Mucosa of stomach (tissue), 1 donor: ENCODE measurements around the gene SH3PXD2B.

Source experiments
- H3K27me3 ChIP-seq: one replicate; pipeline ENCODE4 v1.7.0; 2013; ENCODE audit warnings: mild to moderate bottlenecking, low read length; ENCODE audit not compliant: control insufficient read depth, insufficient read depth
- H3K36me3 ChIP-seq: one replicate; pipeline ENCODE4 v1.7.0; 2013; ENCODE audit warnings: low read length; ENCODE audit not compliant: control insufficient read depth, insufficient read depth
- H3K4me1 ChIP-seq: one replicate; pipeline ENCODE4 v1.7.0; 2013; ENCODE audit warnings: mild to moderate bottlenecking, low read length; ENCODE audit not compliant: control insufficient read depth, insufficient read depth
- H3K4me3 ChIP-seq: one replicate; pipeline ENCODE4 v1.7.0; 2013; ENCODE audit warnings: low read length
- H3K9ac ChIP-seq: one replicate; pipeline ENCODE4 v1.7.0; 2013; ENCODE audit warnings: mild to moderate bottlenecking, low read length, moderate library complexity
- H3K9me3 ChIP-seq: one replicate; pipeline ENCODE4 v1.7.0; 2013; ENCODE audit warnings: mild to moderate bottlenecking, low read length, moderate library complexity; ENCODE audit not compliant: control insufficient read depth
- donor health status: Pancreatic carcinoma.

The SH3PXD2B gene

DNA sequence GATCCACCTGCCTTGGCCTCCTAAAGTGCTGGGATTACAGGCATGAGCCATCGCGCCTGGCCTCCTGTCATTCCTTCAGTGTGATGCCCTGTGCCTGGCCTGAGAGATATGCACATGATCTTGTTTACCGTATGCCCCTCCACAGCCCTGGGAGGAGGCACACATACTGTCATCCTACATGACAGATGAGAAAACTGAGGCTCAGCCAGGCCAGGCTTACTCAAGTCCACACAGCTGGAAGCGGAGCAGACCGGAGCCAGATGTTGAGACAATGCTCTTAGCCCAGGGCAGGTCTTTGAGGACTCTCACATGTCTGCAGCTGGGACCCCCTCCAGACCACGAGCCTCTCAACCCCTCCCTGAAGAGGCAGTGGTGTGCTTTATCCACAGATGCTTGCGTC lies 38.7 kb upstream of the SH3PXD2B start:
- H3K9ac ChIP-seq = no peak overlapping the region
- H3K27me3 ChIP-seq = peaks cover 5% of the 10 kb centered on the region
- no peak overlapping the region for H3K4me3 ChIP-seq

DNA sequence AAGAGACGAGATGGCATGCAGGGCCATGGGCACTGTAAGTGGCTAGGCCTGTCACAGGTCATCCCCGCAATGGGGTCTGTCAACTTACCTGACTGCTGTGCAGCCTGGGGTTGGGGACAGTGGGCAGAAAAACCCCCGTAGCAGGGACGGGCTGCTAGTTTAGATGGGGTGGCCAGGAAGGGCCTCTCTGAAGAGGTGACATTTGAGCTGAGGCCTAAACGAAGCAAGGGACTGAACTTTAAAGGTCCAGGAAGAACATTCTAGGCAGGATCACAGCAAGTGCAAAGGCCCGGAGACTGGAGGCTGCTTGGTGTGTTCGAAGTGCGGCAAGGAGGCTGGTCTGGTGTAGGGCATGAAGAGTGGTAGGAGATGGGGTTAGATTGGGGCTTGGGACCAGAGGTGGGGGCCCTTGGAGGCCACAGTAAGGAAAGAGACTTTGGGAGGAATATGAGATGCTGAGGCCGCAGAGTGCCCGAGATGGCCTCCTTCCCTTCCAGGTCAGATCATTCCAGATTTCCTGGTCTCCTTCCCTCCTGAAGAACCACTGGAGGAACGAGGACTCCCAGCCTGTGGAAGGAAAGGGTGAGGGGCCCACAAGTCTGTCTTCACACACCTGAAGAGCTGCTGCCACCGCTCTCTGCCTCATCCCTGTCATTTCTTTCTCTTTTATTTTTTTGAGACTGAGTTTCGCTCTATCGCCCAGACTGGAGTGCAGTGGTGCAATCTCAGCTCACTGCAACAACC lies 37.9 kb upstream of the SH3PXD2B start:
- H3K9me3 ChIP-seq = no peaks in the 10 kb centered on the region
- no peaks in the 10 kb centered on the region for H3K4me1 ChIP-seq
- peaks cover 5% of the 10 kb centered on the region for H3K27me3 ChIP-seq
- H3K9ac ChIP-seq = no peak overlapping the region
- H3K4me3 ChIP-seq = no peak overlapping the region
- H3K36me3 ChIP-seq = no peaks in the 10 kb centered on the region

More for the DNA sequence above, 38.7 kb upstream of the SH3PXD2B start:
- H3K4me1 ChIP-seq = no peaks in the 10 kb centered on the region
- no peaks in the 10 kb centered on the region for H3K36me3 ChIP-seq
- H3K9me3 ChIP-seq = no peaks in the 10 kb centered on the region

DNA sequence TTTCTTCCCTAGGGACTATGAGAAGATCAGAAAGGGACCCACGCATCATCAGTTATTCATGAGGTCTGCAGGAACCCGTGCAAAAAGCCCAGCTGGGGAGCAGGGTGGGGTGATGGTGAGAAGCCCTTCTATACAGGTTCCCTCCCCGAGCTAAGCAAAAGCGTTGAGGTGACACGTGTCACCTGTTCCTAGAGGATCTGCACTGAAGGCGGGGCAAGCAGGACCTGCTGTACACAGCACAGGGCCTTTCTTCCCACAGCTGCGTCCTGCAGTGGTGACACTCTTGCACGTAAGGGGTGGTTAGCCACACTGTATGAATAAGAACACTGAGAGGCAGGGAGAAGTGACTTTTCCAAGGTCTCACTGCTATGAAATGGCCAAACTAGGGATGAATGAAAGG lies 37.2 kb upstream of the SH3PXD2B start:
- Histone ChIP-seq H3K27me3 (peaks cover 5% of the 10 kb centered on the region), H3K9ac (no peak overlapping the region), H3K36me3 (no peaks in the 10 kb centered on the region), H3K4me3 (no peak overlapping the region), H3K9me3 (no peaks in the 10 kb centered on the region), H3K4me1 (no peaks in the 10 kb centered on the region)

DNA sequence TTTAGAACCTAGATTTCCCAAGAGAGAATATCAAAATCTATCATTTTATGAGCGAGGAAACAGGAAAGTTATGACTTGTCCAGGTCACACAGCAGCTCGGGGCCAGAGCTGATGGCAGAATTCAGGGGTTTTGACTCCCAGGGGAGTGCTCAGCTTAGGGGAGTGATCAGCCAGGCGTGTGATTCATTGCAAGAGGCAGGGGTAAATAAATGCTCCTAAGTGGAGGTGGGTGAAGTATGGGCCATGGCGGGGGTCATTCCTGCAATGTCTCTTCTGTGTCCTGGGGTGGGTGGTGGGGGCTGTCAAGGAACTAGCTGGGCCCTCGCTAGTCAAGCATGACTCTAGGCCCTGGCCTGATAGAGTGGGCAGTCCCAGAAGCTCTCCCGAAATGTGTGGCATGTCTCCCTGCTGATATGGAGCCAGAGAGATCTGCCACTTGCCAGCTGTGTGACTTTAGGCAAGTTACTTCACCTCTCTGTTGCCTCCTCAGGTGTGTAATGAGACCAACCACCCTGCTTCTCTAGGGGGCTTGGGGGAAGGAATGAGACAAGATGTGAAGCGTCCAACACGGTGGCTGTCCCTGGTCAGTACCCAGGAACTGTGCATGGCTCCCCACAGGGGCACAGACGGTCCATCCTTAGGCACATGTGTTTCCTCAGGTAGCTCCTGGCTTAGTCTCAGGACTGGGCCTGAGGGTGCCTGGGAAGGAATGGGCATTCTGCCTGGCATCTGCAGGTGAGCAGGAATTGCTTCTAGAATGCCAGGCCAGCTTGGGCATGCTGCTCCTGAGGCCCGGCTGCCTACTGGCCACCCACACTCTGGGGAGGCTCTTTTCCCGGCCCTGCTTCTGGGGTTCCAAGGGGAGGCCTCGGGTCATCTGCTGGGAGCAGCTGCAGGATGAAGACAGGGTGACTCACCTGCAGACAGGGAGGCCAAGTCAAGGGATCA lies 36.5 kb upstream of the SH3PXD2B start:
- Histone ChIP-seq H3K27me3 (peaks cover 5% of the 10 kb centered on the region), H3K36me3 (no peaks in the 10 kb centered on the region), H3K4me3 (no peak overlapping the region), H3K9me3 (no peaks in the 10 kb centered on the region), H3K9ac (no peak overlapping the region), H3K4me1 (no peaks in the 10 kb centered on the region)

DNA sequence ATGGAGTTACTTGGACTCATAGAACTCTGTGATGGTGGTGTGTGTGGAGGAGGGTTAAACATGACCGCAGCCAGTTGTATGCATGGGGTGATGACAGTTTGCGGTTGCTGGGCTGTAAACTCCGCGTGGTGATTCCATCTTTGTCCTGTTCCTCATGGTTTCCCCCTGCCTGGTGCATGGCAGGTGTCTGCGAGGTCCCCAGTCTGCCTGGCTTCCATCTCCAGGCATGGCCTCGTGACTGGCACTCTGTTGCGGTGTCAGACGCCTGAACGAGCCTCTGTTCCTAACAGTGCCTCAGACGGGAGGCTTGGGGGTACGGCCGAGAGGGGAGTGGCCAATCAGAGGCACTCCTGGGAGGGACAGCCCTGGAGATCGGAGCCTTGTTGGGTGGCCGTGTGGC lies 33.9 kb upstream of the SH3PXD2B start:
- Histone ChIP-seq H3K36me3 (no peaks in the 10 kb centered on the region), H3K27me3 (peaks cover 5% of the 10 kb centered on the region)

DNA sequence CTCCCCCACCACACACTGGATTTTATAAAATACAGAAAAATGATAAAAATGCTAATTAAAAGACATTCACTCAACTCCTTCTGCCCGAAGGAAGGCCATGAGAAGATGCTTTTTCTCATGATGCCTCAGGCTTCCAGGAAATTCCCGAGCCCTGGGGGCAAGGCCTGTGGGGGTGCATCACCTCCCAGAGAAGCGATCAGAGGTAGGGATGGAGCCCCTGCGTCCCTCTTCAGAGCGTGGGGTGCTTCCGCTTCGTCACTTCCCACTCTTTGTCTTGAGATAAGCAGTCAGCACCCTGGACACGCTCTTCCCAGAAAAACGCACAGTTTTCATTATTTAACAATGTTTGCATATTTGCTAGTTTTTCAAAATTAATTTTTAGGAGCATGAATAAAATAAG lies 33.3 kb upstream of the SH3PXD2B start:
- no peaks in the 10 kb centered on the region for H3K9me3 ChIP-seq
- H3K27me3 ChIP-seq = peaks cover 5% of the 10 kb centered on the region
- H3K4me3 ChIP-seq = no peak overlapping the region
- H3K4me1 ChIP-seq = no peaks in the 10 kb centered on the region
- H3K36me3 ChIP-seq = no peaks in the 10 kb centered on the region
- H3K9ac ChIP-seq = no peak overlapping the region

More for the DNA sequence above, 33.9 kb upstream of the SH3PXD2B start:
- Histone ChIP-seq H3K4me3 (no peak overlapping the region), H3K9ac (no peak overlapping the region), H3K4me1 (no peaks in the 10 kb centered on the region), H3K9me3 (no peaks in the 10 kb centered on the region)

DNA sequence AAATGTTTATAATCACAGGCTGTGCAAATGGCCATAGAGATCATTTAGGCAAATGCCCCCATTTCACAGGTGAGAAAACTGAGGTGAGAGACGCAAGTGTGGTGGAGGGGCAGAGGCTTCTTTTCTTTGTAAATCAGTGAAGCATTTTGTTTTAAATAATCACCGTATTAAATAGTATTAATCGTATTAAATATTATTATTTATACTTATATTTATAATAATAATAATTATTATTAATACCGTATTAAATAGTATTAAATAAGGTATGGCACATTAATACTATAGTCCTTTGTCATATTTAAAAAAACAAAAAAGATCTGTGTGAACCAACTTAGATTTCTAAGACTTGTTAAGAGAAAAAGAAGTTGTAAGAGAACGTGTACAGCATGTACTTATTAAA lies 32.6 kb upstream of the SH3PXD2B start:
- Histone ChIP-seq H3K4me1 (no peaks in the 10 kb centered on the region), H3K9me3 (no peaks in the 10 kb centered on the region), H3K27me3 (peaks cover 5% of the 10 kb centered on the region), H3K36me3 (no peaks in the 10 kb centered on the region), H3K9ac (no peak overlapping the region), H3K4me3 (no peak overlapping the region)

DNA sequence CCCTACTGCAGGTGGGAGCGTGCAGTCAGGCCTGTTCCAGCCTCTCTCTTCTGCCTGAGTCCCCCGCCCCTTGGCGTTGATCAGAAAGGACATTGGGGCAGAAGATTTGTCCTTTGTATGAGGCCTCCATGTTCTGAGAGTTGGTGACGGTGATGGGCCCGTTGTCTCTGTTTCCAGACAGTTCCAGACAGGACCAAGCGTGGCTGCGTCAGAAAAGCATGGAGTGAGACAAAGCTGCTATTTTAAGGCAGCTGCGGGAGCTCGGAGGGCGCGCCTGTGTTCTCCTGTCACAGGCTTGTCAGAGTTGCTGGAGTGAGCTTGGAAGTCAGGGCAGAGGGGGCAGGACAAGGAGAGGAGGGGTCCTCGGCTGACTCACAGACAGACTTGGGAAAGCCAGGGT lies 32.1 kb upstream of the SH3PXD2B start:
- Histone ChIP-seq H3K9ac (no peak overlapping the region), H3K4me3 (no peak overlapping the region), H3K4me1 (no peaks in the 10 kb centered on the region), H3K27me3 (peaks cover 5% of the 10 kb centered on the region), H3K9me3 (no peaks in the 10 kb centered on the region), H3K36me3 (no peaks in the 10 kb centered on the region)

DNA sequence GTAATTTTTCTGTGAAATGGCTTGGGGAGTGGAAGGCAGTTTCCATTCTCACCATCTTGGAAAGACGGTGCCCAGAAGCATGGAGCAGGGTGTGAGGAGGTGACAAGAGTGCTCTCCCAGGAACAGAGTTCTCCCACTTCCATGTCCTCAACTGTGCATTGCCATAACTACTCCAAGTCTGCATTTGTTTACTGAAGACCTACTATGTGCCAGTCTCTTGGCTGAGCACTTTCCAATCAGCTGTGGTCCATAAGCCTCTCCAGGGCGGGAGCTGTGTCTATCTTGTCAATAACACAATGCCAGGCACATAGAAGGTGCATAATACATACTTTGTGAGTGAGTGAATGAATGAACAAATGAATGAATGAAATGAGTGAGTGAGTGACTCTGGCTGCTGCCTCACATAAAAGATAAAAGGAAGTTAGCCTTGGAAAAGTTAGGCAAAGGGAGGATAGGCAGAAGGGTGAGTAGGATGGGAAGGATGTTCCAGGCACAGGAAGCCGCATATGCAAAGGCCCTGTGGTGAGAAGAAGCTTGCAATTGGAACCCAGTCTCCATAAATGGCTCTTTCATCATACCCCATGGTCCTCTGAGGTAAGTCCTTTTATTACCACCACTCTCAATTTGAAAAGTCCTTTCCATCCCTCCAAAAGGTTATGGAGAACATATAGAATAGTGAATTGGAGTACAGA lies 31.3 kb upstream of the SH3PXD2B start:
- peaks cover 5% of the 10 kb centered on the region for H3K27me3 ChIP-seq
- H3K36me3 ChIP-seq = no peaks in the 10 kb centered on the region
- no peak overlapping the region for H3K4me3 ChIP-seq
- no peaks in the 10 kb centered on the region for H3K4me1 ChIP-seq
- H3K9ac ChIP-seq = no peak overlapping the region
- H3K9me3 ChIP-seq = no peaks in the 10 kb centered on the region

DNA sequence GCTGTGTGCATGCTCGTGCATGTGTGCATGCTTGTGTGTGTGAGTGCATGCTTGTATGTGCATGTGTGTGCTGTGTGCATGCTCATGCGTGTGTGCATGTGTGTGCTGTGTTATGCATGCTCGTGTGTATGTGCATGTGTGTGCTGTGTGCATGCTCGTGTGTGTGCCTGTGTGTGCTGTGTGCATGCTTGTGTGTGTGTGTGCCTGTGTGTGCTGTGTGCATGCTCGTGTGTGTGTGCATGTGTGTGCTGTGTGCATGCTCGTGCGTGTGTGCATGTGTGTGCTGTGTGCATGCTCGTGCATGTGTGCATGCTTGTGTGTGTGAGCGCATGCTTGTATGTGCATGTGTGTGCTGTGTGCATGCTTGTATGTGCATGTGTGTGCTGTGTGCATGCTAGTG lies 30.3 kb upstream of the SH3PXD2B start:
- Histone ChIP-seq H3K9me3 (no peaks in the 10 kb centered on the region), H3K4me1 (no peaks in the 10 kb centered on the region), H3K36me3 (no peaks in the 10 kb centered on the region), H3K27me3 (peaks cover 5% of the 10 kb centered on the region), H3K9ac (no peak overlapping the region), H3K4me3 (no peak overlapping the region)

DNA sequence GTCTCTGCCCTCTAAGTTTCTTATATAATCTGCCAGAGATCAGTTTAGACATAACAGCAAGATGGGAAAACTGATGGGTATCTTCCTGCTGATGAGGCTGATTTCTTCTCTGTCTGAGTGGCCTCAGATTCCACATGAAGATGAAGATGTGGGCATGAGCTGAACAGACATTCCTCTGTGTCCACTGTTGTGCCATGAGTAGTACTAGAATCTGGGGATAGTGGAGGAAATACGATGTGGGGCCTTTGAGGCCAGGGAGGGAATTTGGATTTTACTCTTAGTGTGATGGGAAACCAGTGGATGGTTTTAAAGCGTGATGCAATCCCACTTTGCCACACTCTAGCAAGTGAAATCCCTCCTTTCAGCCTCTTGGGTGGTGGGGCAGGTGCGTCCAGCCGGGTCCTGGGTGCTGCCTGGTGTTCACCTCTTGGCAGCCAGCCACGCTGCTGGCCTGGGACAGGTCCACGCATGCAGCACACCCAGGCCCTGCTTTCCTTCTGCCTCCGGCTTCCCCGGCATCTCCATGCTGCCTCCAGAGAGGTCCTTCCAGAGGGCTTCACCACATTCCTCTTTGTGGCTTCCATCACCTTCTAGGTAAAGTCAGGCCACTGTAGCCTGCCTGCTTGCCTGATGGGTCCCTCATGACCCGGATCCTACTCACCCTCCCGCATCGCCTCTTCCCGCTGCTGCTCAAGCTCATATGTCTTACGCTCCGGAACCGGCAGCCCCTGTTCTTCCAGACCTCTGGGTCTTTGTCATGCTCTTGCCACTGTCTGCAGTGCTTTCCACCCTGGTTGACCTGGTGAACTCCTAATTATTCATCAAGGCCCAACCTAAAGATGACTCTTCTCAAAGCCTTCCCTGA lies 28.1 kb upstream of the SH3PXD2B start:
- Histone ChIP-seq H3K9me3 (no peaks in the 10 kb centered on the region), H3K4me1 (peaks cover 4% of the 10 kb centered on the region)

More for the DNA sequence above, 28.1 kb upstream of the SH3PXD2B start:
- H3K36me3 ChIP-seq = no peaks in the 10 kb centered on the region
- H3K9ac ChIP-seq = no peak overlapping the region
- H3K4me3 ChIP-seq = no peak overlapping the region
- H3K27me3 ChIP-seq = no peaks in the 10 kb centered on the region
